Measurements from ENCODE around the gene NOTCH1. TPM values are rescaled to one million over a fixed set of nuclear protein-coding genes. Genes with fewer than 3 reads are reported as not detected.

NOTCH1 gene
- total and polyA plus RNA-seq, 2 of the 8 experiments (the other 6 are each of a cell fraction or from before 2014, with no cell fraction given) = 6.9 to 55.6 TPM

- TF ChIP-seq ATF3 (IDR thresholded peaks at IDR 0.05; ENCODE audit: insufficient read depth, low read depth, low read length) (no peak), CBX5 (IDR thresholded peaks at IDR 0.05; ENCODE audit: low read depth, low read length) (no peak), ZNF274 (IDR thresholded peaks at IDR 0.05; ENCODE audit: borderline replicate concordance, extremely low read depth, low read length) (no peak), GTF2F1 (IDR thresholded peaks at IDR 0.05; ENCODE audit: borderline replicate concordance, low read depth, low read length) (no peak)
Measured at GRCh38 chr9:136471802-136472487, 73.9 kb downstream of the NOTCH1 start (continued).
